GM21526 (cell line): Measurements from ENCODE around the gene COL4A2.
A peak's percentile ranks its signal among the peaks of the same experiment; 100 is the strongest.
"Not testable (repeated sequence)": the region's sequence is repeated elsewhere in the genome, so short reads cannot be mapped to it uniquely, and the experiment has no call there.

Experiments used
- ATAC-seq: cut with Tn5 transposase; IDR thresholded peaks from one replicate; pipeline ENCODE4 v1.9.1; 2021; ENCODE audit warnings: moderate library complexity; ENCODE audit not compliant: unreplicated experiment, low FRiP score

The COL4A2 gene

DNA sequence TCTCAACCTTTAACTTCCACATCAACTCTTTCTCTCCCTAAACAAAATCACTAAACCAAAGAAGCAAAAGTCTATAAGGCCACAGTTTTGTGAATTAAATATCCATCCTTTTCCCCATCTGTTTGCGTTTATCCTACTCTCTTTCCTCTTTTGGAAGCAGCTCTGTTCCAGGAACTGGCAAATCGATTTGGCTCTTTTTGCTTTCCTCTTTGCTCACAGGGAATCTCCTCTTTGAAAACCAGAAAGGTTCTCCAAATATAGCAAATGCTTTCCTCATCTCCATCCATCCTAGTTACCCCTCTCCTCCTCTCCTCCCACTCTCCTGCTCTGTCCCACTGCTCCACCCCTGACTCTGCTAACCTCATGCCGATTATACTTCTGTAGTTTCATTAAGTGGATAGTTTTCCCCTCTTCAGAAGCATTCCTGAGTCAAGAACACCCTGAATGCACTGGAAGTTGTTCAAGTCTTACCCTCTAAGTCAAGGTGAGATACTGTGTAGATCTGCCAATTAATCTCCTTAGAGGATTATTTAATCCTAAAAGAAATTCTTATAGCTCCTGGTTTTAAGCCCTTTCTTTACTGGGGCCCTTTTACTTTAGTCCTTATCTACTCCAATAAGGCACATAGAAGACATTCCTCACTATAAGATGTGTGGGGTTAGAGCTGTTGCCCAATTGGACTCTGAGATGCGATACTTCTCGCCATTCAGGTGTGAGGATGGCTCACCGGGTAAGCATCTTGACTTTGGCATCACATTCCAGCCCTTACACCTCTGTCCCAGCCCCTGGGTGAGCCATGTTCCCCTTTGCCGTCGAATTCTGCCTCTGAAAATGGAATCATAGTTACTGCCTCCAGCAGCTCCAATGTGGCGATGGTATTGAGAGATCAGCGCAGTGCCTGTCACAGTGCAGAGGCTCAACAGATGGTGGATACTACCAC lies 67.6 kb downstream of the COL4A2 start:
- no peak for ATAC-seq

DNA sequence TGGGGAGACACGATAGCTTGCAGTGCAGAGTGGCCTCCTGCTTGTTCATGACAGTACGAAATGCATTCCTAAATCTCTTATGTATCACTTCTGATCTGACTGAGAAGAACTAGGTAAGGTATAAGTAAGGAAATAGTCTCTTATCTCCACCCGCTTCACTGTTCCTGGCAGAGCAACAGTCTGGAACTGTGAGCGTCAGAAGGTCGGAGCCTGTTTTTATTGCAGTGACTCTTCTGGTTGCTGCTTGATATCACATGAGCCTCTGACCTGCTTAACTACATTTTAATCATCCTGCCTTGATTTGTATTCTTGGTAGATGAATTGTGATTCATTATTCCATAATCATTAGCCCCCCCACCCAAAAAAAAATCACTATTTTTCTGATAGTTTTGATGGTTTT lies 69.0 kb downstream of the COL4A2 start:
- ATAC-seq = no peak

DNA sequence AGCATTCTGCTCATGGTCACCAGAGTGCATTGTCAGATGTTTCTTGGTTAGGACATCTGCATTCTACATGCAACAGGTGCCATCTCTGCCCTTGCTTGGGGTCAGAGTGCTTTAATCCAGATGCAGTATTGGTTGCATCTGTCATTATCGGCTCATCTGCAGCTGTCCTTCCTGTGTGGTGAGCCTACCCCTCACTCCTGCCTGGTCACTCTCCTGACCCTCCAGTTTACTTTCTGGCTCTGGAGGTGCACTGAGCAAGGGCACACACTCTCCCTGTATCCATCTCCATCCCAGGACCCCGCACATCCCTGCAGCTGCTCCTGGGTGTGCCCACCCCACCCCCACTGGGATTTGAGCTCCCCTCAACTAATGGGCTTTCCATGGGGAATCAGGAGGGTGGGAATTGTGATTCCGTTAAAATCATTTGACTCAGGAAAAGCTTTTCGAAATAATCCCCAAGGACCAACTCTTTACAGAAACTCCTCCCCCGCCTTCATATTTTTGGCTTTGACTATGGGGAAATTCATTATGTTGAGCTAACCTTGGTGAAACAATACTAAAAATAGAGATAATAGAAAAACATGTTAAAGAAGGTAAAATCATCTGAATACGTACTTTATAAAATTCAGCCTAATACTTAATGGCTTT lies 70.2 kb downstream of the COL4A2 start:
- no peak for ATAC-seq

DNA sequence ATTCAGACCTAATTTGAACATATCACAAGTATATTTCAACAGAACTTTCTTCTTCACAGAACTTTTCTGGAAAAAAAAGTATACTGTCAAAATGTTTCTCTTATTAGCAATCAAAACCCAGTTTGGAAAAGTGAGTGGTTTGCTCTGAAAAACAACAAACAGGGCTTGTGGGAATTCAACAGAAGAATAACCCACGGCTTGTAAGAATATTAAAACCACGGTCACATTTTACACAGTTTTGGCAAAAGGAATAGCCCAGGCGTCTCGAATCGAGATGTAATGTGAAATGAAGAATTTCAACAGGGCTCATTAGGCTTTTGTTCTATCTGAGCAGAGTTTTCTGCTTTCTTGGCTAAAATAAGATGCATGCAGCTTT lies 70.7 kb downstream of the COL4A2 start:
- no peak for ATAC-seq

DNA sequence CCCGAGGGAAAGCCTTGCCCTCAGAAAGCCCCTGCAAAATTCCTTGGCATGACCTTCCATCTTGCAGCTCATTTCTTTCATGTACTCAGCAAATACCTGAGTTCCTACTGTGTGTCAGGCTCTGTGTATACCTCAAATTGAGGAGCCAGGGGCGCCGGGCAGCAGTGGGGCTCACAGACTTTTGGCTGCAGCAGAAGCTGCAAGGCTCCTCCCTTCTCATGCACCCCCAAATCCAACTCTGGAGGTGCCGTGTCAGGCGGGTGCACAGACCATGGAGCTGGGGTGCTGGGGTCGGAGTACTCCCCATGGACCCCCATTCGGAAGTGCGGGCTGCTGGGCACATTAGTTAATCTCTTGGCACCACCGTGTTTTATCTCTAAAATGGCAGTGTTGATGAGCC lies 72.3 kb downstream of the COL4A2 start:
- ATAC-seq = no peak

DNA sequence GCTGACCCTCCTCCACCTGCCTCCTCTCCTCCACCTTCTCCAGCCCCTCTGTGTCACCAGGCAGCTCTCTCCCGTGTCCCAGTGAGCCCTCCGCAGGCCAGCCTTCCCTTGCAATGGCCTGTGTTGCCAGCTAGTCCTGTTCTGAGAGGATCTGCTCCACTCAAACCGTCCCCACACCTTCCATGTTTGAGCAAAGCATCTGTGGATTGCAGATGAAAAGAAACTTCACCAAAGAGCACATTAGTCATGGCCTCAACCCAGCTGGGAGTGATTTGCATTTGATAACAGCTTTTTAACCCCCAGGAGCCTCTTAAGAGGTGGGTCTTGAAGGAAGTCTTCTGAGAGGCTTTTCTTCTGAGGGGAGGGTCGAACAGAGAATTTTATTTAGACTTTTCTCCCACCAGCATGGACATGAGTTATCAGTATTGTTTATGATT lies 72.8 kb downstream of the COL4A2 start:
- no peak for ATAC-seq

DNA sequence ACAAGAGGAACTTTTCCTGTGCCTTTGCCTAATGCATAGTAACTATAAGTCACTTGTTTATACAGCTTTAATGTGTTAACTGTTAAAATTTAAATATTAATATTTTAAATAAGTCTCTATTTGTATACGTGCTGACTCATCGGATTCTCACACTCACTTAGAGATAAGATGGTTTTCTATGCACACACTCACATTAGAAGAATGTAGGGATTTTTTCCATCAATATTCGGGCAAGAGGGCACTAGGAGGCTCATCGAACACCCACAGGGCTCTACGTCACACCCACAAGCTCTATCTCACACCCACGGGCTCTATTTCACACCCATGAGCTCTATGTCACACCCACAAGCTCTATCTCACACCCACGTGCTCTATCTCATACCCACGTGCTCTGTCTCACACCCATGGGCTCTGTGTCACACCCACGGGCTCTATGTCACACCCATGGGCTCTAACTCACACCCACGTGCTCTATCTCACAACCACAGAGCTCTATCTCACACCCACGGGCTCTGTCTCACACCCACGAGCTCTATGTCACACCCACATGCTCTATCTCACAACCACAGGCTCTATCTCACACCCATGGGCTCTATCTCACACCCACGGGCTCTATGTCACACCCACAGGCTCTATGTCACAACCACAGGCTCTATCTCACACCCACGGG lies 73.4 kb downstream of the COL4A2 start:
- ATAC-seq = no peak

DNA sequence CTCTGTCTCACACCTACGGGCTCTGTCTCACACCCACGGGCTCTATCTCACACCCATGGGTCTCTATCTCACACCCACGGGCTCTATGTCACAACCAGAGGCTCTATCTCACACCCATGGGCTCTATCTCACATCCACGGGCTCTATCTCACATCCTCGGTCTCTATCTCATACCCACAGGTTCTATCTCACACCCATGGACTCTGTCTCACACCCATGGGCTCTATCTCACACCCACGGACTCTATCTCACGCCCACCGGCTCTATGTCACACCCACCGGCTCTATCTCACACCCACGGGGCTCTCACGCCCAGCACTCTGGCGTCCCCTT lies 73.9 kb downstream of the COL4A2 start:
- ATAC-seq = no peak

DNA sequence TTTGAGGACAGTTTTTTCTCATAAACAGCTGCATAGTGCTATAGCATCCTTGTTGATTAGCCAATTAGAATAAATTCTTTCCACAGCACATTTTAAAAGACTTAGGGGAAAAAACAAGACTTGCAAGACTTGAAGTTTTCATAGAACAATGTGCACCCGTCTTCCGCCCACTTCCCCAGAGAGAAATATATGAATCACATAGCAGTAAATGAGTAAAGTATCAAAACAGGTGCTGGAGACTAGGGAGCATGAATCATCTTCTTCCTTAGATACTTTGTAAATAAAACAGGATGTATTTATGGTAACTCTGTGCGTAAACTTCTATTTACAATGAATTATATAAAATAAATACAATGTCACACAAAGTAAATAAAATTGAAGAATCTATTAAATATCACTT lies 75.1 kb downstream of the COL4A2 start:
- no peak for ATAC-seq

DNA sequence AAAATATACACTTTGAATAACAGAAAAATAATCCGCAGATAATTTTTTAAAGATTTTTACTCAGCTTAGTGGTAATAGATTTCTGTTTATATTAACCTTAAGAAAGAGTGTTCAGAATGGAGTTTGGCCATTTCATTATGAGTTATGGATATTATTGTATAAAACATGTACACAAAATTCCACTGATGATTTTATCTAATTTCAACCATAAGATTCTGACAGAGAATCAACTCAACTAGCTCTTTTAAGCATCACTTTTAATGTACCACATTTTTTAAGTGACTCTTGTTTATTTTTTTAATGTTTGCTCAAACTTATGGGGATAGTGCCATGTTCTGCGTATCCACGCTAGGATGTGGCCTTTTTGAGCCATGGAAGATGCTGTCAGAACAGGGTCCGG lies 75.7 kb downstream of the COL4A2 start:
- ATAC-seq = no peak

DNA sequence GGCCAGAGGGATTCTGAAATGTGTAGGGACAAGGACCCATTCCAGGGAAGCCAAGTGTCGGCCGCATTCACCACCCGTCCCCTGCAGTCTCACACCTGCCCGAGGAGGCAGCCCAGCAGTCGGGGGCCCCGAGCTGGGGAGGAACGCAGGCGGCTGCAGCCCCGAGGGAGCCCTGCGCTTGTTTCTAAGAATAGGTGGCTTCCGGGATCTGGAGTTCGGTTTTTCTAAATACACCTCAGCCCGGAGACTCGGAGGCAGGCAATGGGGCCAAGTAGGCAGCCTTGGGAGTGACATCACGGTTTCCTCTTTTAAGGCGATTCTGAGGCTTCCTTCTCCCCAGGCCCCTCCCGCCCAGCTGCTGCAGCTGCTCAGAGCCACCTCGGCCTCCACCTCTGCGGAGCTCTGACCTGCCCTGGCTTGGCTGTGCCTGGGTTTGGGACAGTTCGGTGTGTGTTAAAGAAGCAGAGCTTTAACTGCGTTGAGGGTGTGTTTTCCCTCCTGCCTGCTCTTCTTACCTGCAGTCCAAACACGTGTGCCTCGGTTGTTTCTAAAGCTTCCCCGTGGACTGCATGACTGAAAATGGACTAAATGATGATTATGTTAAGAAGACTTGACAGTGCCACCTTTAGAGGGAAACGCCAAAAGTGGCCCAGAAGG lies 80.5 kb downstream of the COL4A2 start:
- peak; percentile 78 for ATAC-seq

DNA sequence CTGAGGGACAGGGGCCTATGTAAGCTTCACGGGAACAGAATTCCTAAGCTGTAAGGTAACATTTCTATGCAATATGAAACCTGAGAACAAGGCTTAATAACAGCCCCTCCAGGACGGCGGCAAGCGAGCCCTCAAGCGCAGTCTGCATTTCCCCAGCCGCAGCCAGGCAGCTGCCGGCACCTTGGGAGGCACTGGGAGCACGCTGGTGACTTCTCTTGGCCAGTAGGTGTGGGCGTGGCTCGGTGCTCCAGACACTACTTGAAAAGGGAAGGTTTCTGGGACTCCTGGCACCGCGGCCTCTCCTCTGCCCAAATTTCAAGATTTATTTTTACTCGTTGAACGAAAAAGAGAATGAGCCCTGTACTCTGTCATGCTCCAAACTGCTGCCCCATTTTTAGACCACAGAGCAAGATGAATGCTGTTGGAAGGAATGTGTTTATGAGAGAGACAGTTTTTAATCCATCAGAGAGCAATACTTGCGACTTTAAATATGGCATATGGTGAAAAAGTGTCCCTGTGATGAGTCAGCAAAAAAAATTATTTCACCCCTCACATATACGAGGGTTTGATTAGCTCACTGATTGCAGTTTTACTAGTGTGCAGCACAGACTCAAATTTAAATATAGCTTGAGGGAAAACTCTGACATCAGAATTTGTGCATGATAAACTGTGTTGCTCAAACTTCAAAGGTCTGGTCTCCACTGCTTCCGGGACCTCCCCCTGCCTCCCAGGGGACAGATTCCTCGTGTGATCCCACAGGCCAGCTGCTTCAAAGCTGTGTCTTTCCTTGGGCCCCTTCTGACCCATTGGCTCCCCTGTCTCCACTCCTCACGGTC lies 81.2 kb downstream of the COL4A2 start:
- ATAC-seq = peak; percentile 14

DNA sequence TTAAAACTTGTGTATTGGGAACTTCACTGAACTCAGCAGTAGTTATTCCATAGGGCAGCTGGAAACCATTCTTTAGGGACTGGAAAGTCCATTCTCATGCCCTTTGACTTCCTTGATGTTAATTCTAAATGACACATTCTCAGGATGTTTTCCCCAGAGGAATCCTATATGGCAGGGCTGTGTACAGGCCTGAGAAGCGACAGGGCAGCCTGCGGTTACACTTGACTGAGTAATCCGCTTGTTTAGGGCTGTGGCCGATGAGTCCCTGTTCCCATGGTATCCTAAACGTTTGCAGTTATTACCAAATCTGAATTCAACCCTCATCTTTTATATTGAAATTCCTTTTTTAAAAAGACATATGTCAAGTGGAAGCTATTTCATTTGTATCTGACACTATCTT lies 83.5 kb downstream of the COL4A2 start:
- ATAC-seq = no peak

DNA sequence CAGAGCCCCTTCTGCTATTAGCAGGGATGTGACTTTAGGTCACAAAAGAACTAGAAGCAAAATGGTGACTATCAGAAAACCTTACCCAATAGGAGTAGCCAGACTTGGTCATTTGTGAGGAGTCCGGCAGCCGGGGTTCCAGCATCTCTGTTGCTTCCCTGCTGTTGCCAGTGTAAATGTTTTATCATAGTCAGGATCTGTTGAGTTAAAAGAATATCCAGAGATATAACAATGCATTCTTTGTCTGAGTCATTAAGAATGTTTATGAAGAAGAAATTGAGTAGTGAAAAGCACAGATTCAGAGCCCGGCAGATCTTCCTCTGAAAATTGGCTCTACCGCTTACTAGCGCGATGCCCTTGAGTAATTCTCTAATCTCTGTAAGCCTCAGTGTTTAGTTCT lies 84.2 kb downstream of the COL4A2 start:
- ATAC-seq = no peak

DNA sequence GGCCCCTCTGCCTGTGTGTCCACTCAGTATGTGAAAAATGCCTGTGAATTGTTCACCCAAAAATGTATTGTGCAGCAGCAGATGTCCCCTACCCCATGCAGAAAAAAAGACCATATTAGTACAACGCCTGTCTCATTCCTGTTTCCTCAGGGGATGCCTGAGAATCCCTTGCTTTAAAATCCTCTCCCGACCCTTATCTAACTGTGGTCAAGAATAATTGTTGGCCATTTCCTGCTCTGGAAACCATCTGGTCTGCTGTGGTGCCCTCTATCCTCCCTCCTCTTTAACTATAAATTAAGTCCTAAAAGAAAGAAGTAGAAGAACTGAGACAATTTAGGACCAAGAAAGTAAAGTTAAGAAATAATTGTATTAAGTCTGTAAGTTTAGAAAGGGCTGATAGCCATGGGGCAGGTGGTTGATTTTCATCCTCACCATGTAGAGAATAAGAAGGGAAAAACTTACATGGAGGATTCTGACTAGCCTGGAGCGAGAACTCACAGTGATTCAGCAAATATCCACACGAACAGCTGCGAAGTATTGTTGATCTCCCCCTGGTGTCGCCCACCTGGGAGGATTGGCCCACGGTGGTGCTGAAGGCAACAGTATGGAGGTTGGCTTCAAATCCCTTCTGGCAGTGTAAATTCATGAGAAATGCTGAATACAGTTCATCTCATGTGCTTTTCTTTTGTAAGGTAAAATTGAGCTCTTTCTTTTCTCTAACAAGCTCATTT lies 85.6 kb downstream of the COL4A2 start:
- ATAC-seq = no peak

DNA sequence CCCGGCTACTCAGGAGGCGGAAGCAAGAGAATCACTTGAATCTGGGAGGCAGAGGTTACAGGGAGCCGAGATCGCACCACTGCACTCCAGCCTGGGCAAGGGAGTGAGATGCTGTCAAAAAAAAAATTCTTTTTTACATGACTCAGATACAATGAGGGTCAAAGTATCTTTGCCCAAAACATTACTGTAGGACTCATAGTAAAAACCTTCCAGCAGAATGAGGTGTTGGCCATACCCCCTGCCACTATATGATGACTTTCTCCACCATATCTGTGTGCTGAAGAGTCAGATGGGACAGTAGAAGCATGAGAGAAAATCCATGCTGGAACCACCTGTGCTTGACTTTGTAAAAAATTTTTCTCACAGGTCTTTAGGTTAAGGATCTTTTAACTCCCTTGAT lies 86.7 kb downstream of the COL4A2 start:
- ATAC-seq = no peak

DNA sequence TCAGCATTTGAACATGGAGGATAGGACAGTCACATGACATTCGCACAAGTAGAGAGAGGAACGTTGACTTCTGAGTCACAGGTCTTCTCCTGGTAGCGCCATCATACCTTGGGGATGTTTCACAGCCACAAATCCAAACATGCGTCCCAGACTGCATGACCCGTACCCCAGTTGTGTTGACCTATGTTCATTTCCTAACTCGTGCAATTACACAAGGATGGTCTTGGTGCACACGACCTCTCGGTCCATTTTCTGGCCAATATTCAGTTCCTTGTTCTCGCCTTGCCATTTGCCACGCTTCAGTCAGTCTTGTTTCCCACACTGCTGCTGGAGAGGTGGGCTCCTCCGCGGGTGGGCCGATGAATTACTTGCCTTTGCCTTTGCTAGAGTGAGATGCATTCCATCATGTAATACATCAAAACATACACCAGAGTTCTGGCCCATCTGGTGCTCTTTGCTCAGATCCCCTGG lies 87.3 kb downstream of the COL4A2 start:
- no peak for ATAC-seq

DNA sequence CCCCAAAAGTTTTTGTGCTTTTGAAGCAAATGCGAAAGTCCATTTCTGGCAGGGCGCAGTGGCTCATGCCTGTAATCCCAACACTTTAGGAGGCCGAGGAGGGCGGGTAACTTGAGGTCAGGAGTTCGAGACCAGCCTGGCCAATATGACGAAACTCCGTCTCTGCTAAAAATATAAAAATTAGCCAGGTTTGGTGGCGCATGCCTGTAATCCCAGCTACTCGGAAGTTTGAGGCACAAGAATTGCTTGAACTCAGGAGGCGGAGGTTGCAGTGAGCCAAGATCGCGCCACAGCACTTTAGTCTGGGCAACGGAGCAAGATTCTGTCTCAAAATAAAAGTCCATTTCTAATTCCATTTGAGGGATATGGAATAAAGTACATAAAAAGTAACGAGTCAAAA lies 88.5 kb downstream of the COL4A2 start:
- ATAC-seq = not testable (repeated sequence)

DNA sequence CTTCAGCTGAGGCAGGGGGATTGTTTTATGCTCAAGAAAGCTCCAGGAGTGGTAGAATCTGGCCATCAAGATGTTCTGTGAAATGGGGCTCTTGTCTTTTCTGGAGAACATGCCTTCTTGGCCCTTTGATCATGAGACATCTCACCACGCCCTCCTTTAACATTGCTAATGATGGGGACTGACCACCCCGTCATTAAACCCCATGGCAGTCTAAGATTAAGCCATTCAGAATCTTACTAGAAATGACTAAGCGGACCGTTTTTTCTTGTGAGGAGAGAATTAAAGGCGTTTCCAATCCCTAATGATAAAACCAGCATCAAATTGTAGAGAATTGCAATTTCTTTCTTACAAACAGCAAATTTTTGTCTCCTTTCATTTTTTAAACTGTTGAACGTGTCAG lies 89.4 kb downstream of the COL4A2 start:
- ATAC-seq = no peak
